Measurements from ENCODE around the gene CFAP157.

The CFAP157 gene

DNA sequence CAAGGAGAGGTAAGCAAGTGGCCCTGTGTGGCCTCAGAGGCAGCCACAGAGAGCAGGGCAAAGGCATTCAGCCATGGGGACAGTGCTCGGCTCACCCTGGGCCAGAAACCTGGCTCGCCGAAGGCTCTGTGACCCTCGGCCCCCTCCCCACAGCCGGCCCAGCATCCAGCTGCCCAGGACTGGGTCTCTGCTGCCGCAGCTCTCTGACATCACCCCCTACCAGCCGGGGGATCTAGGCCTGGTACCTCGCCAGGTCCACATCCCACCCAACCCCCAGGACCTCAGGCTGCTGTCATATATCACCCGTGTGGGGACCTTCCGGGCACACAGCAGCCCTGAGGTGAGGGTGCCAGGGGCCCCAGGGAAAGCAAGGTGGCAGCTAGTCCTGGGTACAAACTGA lies 6.1 kb downstream of the CFAP157 start:
- Histone ChIP-seq H3K79me2 (ENCODE audit: insufficient read depth, low read depth) (no peaks in the 10 kb centered on the region), H2AFZ (ENCODE audit: low read depth) (no peak overlapping the region), H3K36me3 (ENCODE audit: insufficient read depth) (no peaks in the 10 kb centered on the region), H3K4me2 (no peak overlapping the region), H3K27me3 (ENCODE audit: insufficient read depth, low read depth) (no peaks in the 10 kb centered on the region), H3K4me3 (IDR thresholded peaks at IDR 0.05; ENCODE audit: insufficient read depth, low read depth, low read length) (no peak overlapping the region), H3K27ac (no peak overlapping the region), H4K20me1 (ENCODE audit: insufficient read depth) (no peaks in the 10 kb centered on the region), H3K9ac (no peak overlapping the region), H3K4me1 (ENCODE audit: low read depth, poor library complexity, severe bottlenecking) (peaks cover 14% of the 10 kb centered on the region)
- TF ChIP-seq, protein P1, sequence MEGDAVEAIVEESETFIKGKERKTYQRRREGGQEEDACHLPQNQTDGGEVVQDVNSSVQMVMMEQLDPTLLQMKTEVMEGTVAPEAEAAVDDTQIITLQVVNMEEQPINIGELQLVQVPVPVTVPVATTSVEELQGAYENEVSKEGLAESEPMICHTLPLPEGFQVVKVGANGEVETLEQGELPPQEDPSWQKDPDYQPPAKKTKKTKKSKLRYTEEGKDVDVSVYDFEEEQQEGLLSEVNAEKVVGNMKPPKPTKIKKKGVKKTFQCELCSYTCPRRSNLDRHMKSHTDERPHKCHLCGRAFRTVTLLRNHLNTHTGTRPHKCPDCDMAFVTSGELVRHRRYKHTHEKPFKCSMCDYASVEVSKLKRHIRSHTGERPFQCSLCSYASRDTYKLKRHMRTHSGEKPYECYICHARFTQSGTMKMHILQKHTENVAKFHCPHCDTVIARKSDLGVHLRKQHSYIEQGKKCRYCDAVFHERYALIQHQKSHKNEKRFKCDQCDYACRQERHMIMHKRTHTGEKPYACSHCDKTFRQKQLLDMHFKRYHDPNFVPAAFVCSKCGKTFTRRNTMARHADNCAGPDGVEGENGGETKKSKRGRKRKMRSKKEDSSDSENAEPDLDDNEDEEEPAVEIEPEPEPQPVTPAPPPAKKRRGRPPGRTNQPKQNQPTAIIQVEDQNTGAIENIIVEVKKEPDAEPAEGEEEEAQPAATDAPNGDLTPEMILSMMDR (conservative IDR thresholded peaks at IDR 0.05; ENCODE audit: low read depth, low read length), result no peak

DNA sequence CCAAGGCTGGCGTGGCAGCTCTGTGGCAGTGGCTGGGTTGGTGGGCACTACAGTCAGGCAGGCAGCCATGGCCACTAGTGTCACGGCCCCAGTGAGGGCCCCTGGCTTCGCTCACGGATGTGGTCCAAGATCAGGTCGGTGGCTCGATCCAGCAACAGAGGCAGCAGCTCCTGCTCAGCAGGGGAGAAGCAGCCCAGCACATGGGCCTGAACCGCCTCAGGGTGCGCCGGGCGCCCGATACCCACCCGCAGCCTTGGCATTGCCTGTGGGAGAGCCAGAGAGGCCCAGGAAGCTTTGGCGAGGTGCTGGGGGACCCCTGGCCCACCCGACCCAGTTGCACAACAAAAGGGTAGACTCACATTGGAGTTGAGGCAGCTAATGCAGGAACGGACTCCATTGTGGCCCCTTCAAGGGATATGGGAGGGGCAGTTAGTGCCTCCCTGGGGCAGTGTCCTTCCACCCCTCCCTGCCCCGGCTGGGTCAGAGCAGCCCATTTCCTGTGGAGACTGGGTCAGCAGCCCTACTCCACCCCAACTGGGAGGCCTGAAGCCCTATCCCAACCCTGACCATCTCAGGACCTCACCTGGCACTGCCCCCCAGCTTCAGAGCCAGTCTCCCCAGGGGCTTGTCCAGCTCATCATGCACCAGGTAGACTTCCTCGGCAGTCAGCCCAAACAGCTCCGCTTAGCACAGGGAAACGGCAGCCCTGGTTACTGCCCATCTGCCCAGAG lies 7.4 kb downstream of the CFAP157 start:
- Histone ChIP-seq H3K36me3 (ENCODE audit: insufficient read depth) (no peaks in the 10 kb centered on the region), H3K27me3 (ENCODE audit: insufficient read depth, low read depth) (no peaks in the 10 kb centered on the region), H4K20me1 (ENCODE audit: insufficient read depth) (no peaks in the 10 kb centered on the region), H3K4me2 (peak overlapping the region; percentile 68), H3K4me1 (ENCODE audit: low read depth, poor library complexity, severe bottlenecking) (peaks cover 14% of the 10 kb centered on the region), H3K79me2 (ENCODE audit: insufficient read depth, low read depth) (no peaks in the 10 kb centered on the region), H2AFZ (ENCODE audit: low read depth) (no peak overlapping the region), H3K27ac (no peak overlapping the region), H3K9ac (no peak overlapping the region), H3K4me3 (IDR thresholded peaks at IDR 0.05; ENCODE audit: insufficient read depth, low read depth, low read length) (no peak overlapping the region)
- TF ChIP-seq, protein P1 (conservative IDR thresholded peaks at IDR 0.05; ENCODE audit: low read depth, low read length), result no peak

- peak overlapping the region; percentile 94 for H2AFZ ChIP-seq (ENCODE audit: low read depth)
- TF ChIP-seq, protein P1 (conservative IDR thresholded peaks at IDR 0.05; ENCODE audit: low read depth, low read length), result no peak
- no peaks in the 10 kb centered on the region for H3K36me3 ChIP-seq (ENCODE audit: insufficient read depth)
- H3K27ac ChIP-seq, result peak overlapping the region; percentile 62
- no peaks in the 10 kb centered on the region for H3K79me2 ChIP-seq (ENCODE audit: insufficient read depth, low read depth)
- H3K4me2 ChIP-seq, result peak overlapping the region; percentile 88
- H3K4me3 ChIP-seq (IDR thresholded peaks at IDR 0.05; ENCODE audit: insufficient read depth, low read depth, low read length), result no peak overlapping the region
- no peaks in the 10 kb centered on the region for H3K27me3 ChIP-seq (ENCODE audit: insufficient read depth, low read depth)
- peaks cover 14% of the 10 kb centered on the region for H3K4me1 ChIP-seq (ENCODE audit: low read depth, poor library complexity, severe bottlenecking)
- H4K20me1 ChIP-seq (ENCODE audit: insufficient read depth), result no peaks in the 10 kb centered on the region
- H3K9ac ChIP-seq, result peak overlapping the region; percentile 80
Measured at GRCh38 chr9:127714951-127715469, 8.2 kb downstream of the CFAP157 start.

GRCh38 chr9:127715470-127716337 lies 8.9 kb downstream of the CFAP157 start, which contains the start of the genes PTRH1 and TTC16:
Gene PTRH1 (minus strand): TSS chr9:127715663. CDS start chr9:127715639, 24 bp downstream.
Gene TTC16 (plus strand): TSS chr9:127716079. CDS start chr9:127716146, 67 bp downstream.
- TF ChIP-seq, protein P1 (conservative IDR thresholded peaks at IDR 0.05; ENCODE audit: low read depth, low read length), result no peak
- Histone ChIP-seq H2AFZ (ENCODE audit: low read depth) (peak within 1 kb of the TSS; percentile 94), H3K4me1 (ENCODE audit: low read depth, poor library complexity, severe bottlenecking) (peaks cover 14% of the 10 kb centered on the region), H4K20me1 (ENCODE audit: insufficient read depth) (no peaks in the 10 kb centered on the region), H3K79me2 (ENCODE audit: insufficient read depth, low read depth) (no peaks in the 10 kb centered on the region), H3K36me3 (ENCODE audit: insufficient read depth) (no peaks in the 10 kb centered on the region), H3K27ac (peak within 1 kb of the TSS; percentile 62), H3K9ac (peak within 1 kb of the TSS; percentile 80), H3K4me3 (IDR thresholded peaks at IDR 0.05; ENCODE audit: insufficient read depth, low read depth, low read length) (no peak within 1 kb of the TSS), H3K27me3 (ENCODE audit: insufficient read depth, low read depth) (no peaks in the 10 kb centered on the region), H3K4me2 (peak within 1 kb of the TSS; percentile 88)

Data from KMS-11 (cell line).